ENCODE results near the gene DEFB132.

Gene DEFB132

GRCh38 chr20:284172-284571, 26.6 kb downstream of the DEFB132 start:
- H3K27ac ChIP-seq (ENCODE audit: low read depth, low read length, poor library complexity, severe bottlenecking): no peak overlapping the region
- no peaks in the 10 kb centered on the region for H3K27me3 ChIP-seq (ENCODE audit: insufficient read depth, low read length)
- H3F3A ChIP-seq (ENCODE audit: insufficient read depth, low read length): no peaks in the 10 kb centered on the region

GRCh38 chr20:286508-286907, 29.0 kb downstream of the DEFB132 start:
- Histone ChIP-seq H2AFZ (ENCODE audit: low read length) (no peak overlapping the region), H3K79me2 (ENCODE audit: insufficient read depth, low read length) (no peaks in the 10 kb centered on the region), H3K9ac (ENCODE audit: low read length) (no peak overlapping the region), H4K20me1 (ENCODE audit: insufficient read depth, low read length) (no peaks in the 10 kb centered on the region), H3K36me3 (ENCODE audit: insufficient read depth, low read length) (no peaks in the 10 kb centered on the region), H3K4me1 (ENCODE audit: insufficient read depth, low read length, severe bottlenecking) (peaks cover 23% of the 10 kb centered on the region), H3K27ac (ENCODE audit: low read depth, low read length, poor library complexity, severe bottlenecking) (no peak overlapping the region), H3K9me2 (ENCODE audit: low read depth, low read length) (no peaks in the 10 kb centered on the region), H3K4me2 (ENCODE audit: low read length) (no peak overlapping the region), H3F3A (ENCODE audit: insufficient read depth, low read length) (no peaks in the 10 kb centered on the region), H3K27me3 (ENCODE audit: insufficient read depth, low read length) (no peaks in the 10 kb centered on the region), H3K4me3 (ENCODE audit: low read depth, low read length, poor library complexity, severe bottlenecking) (no peak overlapping the region), H3K9me3 (ENCODE audit: low read length) (no peaks in the 10 kb centered on the region)
- TF ChIP-seq CTCF (IDR thresholded peaks at IDR 0.05; ENCODE audit: low read length) (no peak), EZH2 (IDR thresholded peaks at IDR 0.05; ENCODE audit: borderline replicate concordance, low read length) (no peak)

More at GRCh38 chr20:284172-284571, 26.6 kb downstream of the DEFB132 start:
- TF ChIP-seq EZH2 (IDR thresholded peaks at IDR 0.05; ENCODE audit: borderline replicate concordance, low read length) (no peak), CTCF (IDR thresholded peaks at IDR 0.05; ENCODE audit: low read length) (no peak)
- Histone ChIP-seq H3K4me3 (ENCODE audit: low read depth, low read length, poor library complexity, severe bottlenecking) (no peak overlapping the region), H3K36me3 (ENCODE audit: insufficient read depth, low read length) (no peaks in the 10 kb centered on the region), H3K9ac (ENCODE audit: low read length) (no peak overlapping the region), H3K4me2 (ENCODE audit: low read length) (no peak overlapping the region), H3K79me2 (ENCODE audit: insufficient read depth, low read length) (no peaks in the 10 kb centered on the region), H3K9me3 (ENCODE audit: low read length) (no peaks in the 10 kb centered on the region), H3K4me1 (ENCODE audit: insufficient read depth, low read length, severe bottlenecking) (peaks cover 1% of the 10 kb centered on the region), H4K20me1 (ENCODE audit: insufficient read depth, low read length) (no peaks in the 10 kb centered on the region), H3K9me2 (ENCODE audit: low read depth, low read length) (no peaks in the 10 kb centered on the region), H2AFZ (ENCODE audit: low read length) (no peak overlapping the region)

- Histone ChIP-seq H3K4me1 (ENCODE audit: insufficient read depth, low read length, severe bottlenecking) (peaks cover 23% of the 10 kb centered on the region), H3K9me2 (ENCODE audit: low read depth, low read length) (no peaks in the 10 kb centered on the region), H3K9me3 (ENCODE audit: low read length) (no peaks in the 10 kb centered on the region), H3K4me2 (ENCODE audit: low read length) (peak overlapping the region; percentile 99), H3K4me3 (ENCODE audit: low read depth, low read length, poor library complexity, severe bottlenecking) (peak overlapping the region; percentile 77), H4K20me1 (ENCODE audit: insufficient read depth, low read length) (no peaks in the 10 kb centered on the region), H2AFZ (ENCODE audit: low read length) (no peak overlapping the region), H3F3A (ENCODE audit: insufficient read depth, low read length) (no peaks in the 10 kb centered on the region), H3K27ac (ENCODE audit: low read depth, low read length, poor library complexity, severe bottlenecking) (no peak overlapping the region), H3K36me3 (ENCODE audit: insufficient read depth, low read length) (no peaks in the 10 kb centered on the region), H3K79me2 (ENCODE audit: insufficient read depth, low read length) (no peaks in the 10 kb centered on the region), H3K27me3 (ENCODE audit: insufficient read depth, low read length) (no peaks in the 10 kb centered on the region), H3K9ac (ENCODE audit: low read length) (peak overlapping the region; percentile 90)
- TF ChIP-seq CTCF (IDR thresholded peaks at IDR 0.05; ENCODE audit: low read length) (no peak), EZH2 (IDR thresholded peaks at IDR 0.05; ENCODE audit: borderline replicate concordance, low read length) (no peak)
Observed at GRCh38 chr20:288956-289692, 31.6 kb downstream of the DEFB132 start.
